Measurements from ENCODE around the gene RTL1.

The RTL1 gene

GRCh38 chr14:100903672-100904185 is at the start of gene RTL1:
Gene RTL1, minus strand, starts transcription at chr14:100903722. Its CDS starts 18,934 bp downstream, at chr14:100884788.
- no peak within 1 kb of the TSS for H3K4me3 ChIP-seq
- H3K9ac ChIP-seq = no peak within 1 kb of the TSS
- no peak for TF ChIP-seq Cebpa-rat (IDR thresholded peaks at IDR 0.05)
- H3K27me3 ChIP-seq = peaks cover 17 to 43% (median 34%) of the 10 kb centered on the region in 11 experiments
- no peaks in the 10 kb centered on the region for H3K36me3 ChIP-seq
- H4K20me1 ChIP-seq = peaks cover 0 to 7% (median 0%) of the 10 kb centered on the region in 11 experiments; a peak in 3 of 22 replicates
- H3K4me2 ChIP-seq = no peak within 1 kb of the TSS
- H3K9me3 ChIP-seq (replicated peaks in 1 of 11) = peaks cover 0 to 9% (median 4%) of the 10 kb centered on the region in 11 experiments; a peak in 7 of 22 replicates
- H3K27ac ChIP-seq = no peak within 1 kb of the TSS
- H3K4me1 ChIP-seq = peaks cover 18 to 27% (median 24%) of the 10 kb centered on the region in 10 experiments

- Histone ChIP-seq H3K4me3 (no peak overlapping the region), H4K20me1 (no peaks in the 10 kb centered on the region), H3K9me3 (replicated peaks in 1 of 11) (no peaks in the 10 kb centered on the region), H3K27ac (no peak overlapping the region), H3K9ac (no peak overlapping the region), H3K27me3 (no peaks in the 10 kb centered on the region), H3K36me3 (no peaks in the 10 kb centered on the region), H3K4me2 (no peak overlapping the region), H3K4me1 (no peaks in the 10 kb centered on the region)
- TF ChIP-seq Cebpa-rat (IDR thresholded peaks at IDR 0.05) = no peak
Observed at GRCh38 chr14:100950024-100950423, 46.5 kb upstream of the RTL1 start.

GRCh38 chr14:100944052-100944451 is 40.5 kb upstream of the RTL1 start:
- no peaks in the 10 kb centered on the region for H3K36me3 ChIP-seq
- no peaks in the 10 kb centered on the region for H4K20me1 ChIP-seq
- TF ChIP-seq Cebpa-rat (IDR thresholded peaks at IDR 0.05) = no peak
- no peaks in the 10 kb centered on the region for H3K27me3 ChIP-seq
- H3K9ac ChIP-seq = no peak overlapping the region
- H3K4me2 ChIP-seq = no peak overlapping the region
- H3K9me3 ChIP-seq (replicated peaks in 1 of 11) = no peaks in the 10 kb centered on the region
- no peak overlapping the region for H3K4me3 ChIP-seq
- H3K27ac ChIP-seq = no peak overlapping the region
- no peaks in the 10 kb centered on the region for H3K4me1 ChIP-seq

- no peak overlapping the region for H3K4me2 ChIP-seq
- TF ChIP-seq Cebpa-rat (IDR thresholded peaks at IDR 0.05) = no peak
- no peak overlapping the region for H3K9ac ChIP-seq
- H3K27me3 ChIP-seq = no peaks in the 10 kb centered on the region
- no peaks in the 10 kb centered on the region for H4K20me1 ChIP-seq
- H3K27ac ChIP-seq = no peak overlapping the region
- H3K4me1 ChIP-seq = no peaks in the 10 kb centered on the region
- no peak overlapping the region for H3K4me3 ChIP-seq
- H3K36me3 ChIP-seq = no peaks in the 10 kb centered on the region
- peaks cover 0 to 17% (median 6%) of the 10 kb centered on the region in 11 experiments; a peak in 8 of 22 replicates for H3K9me3 ChIP-seq (replicated peaks in 1 of 11)
Observed at GRCh38 chr14:100930270-100930669, 26.7 kb upstream of the RTL1 start.

- H3K4me1 ChIP-seq = no peaks in the 10 kb centered on the region
- TF ChIP-seq Cebpa-rat (IDR thresholded peaks at IDR 0.05) = no peak
- H3K4me3 ChIP-seq = no peak overlapping the region
- no peaks in the 10 kb centered on the region for H3K9me3 ChIP-seq (replicated peaks in 1 of 11)
- H3K27me3 ChIP-seq = no peaks in the 10 kb centered on the region
- no peaks in the 10 kb centered on the region for H3K36me3 ChIP-seq
- no peak overlapping the region for H3K27ac ChIP-seq
- H4K20me1 ChIP-seq = no peaks in the 10 kb centered on the region
- no peak overlapping the region for H3K4me2 ChIP-seq
- H3K9ac ChIP-seq = no peak overlapping the region
Observed at GRCh38 chr14:100915560-100915959, 12.0 kb upstream of the RTL1 start.

GRCh38 chr14:100914597-100915021 is 11.1 kb upstream of the RTL1 start:
- H3K36me3 ChIP-seq = no peaks in the 10 kb centered on the region
- no peak overlapping the region for H3K4me3 ChIP-seq
- H3K27ac ChIP-seq = no peak overlapping the region
- H3K4me2 ChIP-seq = no peak overlapping the region
- no peaks in the 10 kb centered on the region for H4K20me1 ChIP-seq
- TF ChIP-seq Cebpa-rat (IDR thresholded peaks at IDR 0.05) = no peak
- H3K9me3 ChIP-seq (replicated peaks in 1 of 11) = no peaks in the 10 kb centered on the region
- no peaks in the 10 kb centered on the region for H3K27me3 ChIP-seq
- H3K4me1 ChIP-seq = no peaks in the 10 kb centered on the region
- H3K9ac ChIP-seq = no peak overlapping the region

- Histone ChIP-seq H3K4me1 (no peaks in the 10 kb centered on the region), H4K20me1 (no peaks in the 10 kb centered on the region; a peak in 1 of 22 replicates), H3K4me3 (no peak overlapping the region), H3K27ac (no peak overlapping the region), H3K36me3 (no peaks in the 10 kb centered on the region), H3K9me3 (replicated peaks in 1 of 11) (no peaks in the 10 kb centered on the region), H3K27me3 (no peaks in the 10 kb centered on the region), H3K9ac (no peak overlapping the region), H3K4me2 (no peak overlapping the region)
- no peak for TF ChIP-seq Cebpa-rat (IDR thresholded peaks at IDR 0.05)
Observed at GRCh38 chr14:100911665-100912316, 8.3 kb upstream of the RTL1 start.

GRCh38 chr14:100910888-100911664 is 7.6 kb upstream of the RTL1 start:
- no peaks in the 10 kb centered on the region for H3K36me3 ChIP-seq
- H3K4me1 ChIP-seq = no peaks in the 10 kb centered on the region
- H3K9ac ChIP-seq = no peak overlapping the region
- H3K27me3 ChIP-seq = no peaks in the 10 kb centered on the region
- H3K9me3 ChIP-seq (replicated peaks in 1 of 11) = no peaks in the 10 kb centered on the region
- TF ChIP-seq Cebpa-rat (IDR thresholded peaks at IDR 0.05) = no peak
- H3K27ac ChIP-seq = no peak overlapping the region
- H4K20me1 ChIP-seq = no peaks in the 10 kb centered on the region; a peak in 1 of 22 replicates
- H3K4me3 ChIP-seq = no peak overlapping the region
- no peak overlapping the region for H3K4me2 ChIP-seq

GRCh38 chr14:100909439-100909838 is 5.9 kb upstream of the RTL1 start:
- H3K27me3 ChIP-seq = peaks cover 7 to 14% (median 11%) of the 10 kb centered on the region in 11 experiments; a peak in 20 of 22 replicates
- H3K4me2 ChIP-seq = no peak overlapping the region
- H4K20me1 ChIP-seq = no peaks in the 10 kb centered on the region; a peak in 1 of 22 replicates
- H3K9me3 ChIP-seq (replicated peaks in 1 of 11) = no peaks in the 10 kb centered on the region
- no peak for TF ChIP-seq Cebpa-rat (IDR thresholded peaks at IDR 0.05)
- no peaks in the 10 kb centered on the region for H3K4me1 ChIP-seq
- H3K9ac ChIP-seq = no peak overlapping the region
- no peaks in the 10 kb centered on the region for H3K36me3 ChIP-seq
- no peak overlapping the region for H3K27ac ChIP-seq
- H3K4me3 ChIP-seq = no peak overlapping the region

Data from BLaER1 treated with 17β-estradiol and CSF1 and Interleukin-3, amounts not matched to agents 10 nM and 100 nM (cell line).